ENCODE data around the gene HOXD12.

HOXD12 gene

DNA sequence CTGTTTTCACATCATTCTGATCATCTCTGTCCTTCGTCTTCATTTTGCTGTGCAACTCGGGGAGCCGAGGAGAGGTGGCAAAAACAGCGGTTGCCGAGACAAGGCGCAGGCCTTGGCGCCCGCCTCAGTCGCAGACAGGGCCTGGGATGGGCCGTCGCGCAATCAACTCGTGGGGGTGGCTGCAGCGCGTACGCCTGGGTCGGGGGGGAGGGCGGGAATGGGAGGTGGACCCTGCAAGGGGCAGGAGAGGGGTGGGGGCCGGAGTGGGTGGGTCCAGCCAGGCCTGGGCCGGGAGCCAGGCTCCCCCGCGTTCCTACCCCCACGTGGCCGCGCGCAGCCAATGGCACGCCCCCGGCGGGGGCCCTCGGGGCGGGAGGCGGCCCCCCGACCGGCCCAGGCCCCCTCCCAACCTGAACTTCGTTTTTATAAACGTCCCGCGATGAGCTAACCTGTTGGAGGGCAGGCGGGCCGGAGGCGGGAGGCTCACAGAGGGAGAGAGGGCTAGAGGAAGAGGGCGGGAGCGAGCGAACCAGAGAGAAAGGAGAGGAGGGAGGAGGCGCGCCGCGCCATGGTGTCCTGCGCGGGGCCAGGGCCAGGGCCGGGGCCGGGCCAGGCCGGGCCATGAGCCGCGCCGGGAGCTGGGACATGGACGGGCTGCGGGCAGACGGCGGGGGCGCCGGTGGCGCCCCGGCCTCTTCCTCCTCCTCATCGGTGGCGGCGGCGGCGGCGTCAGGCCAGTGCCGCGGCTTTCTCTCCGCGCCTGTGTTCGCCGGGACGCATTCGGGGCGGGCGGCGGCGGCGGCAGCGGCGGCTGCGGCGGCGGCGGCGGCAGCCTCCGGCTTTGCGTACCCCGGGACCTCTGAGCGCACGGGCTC lies 7.1 kb upstream of the HOXD12 start, which contains the start of gene HOXD13:
Gene HOXD13 (plus strand): TSS at position 452 of the 875 bp plus-strand sequence. CDS start 170 bp downstream, at position 622.
- peaks cover 4% of the 10 kb centered on the region for H3K9me3 ChIP-seq (ENCODE audit: insufficient read depth, low read depth, low read length)

DNA sequence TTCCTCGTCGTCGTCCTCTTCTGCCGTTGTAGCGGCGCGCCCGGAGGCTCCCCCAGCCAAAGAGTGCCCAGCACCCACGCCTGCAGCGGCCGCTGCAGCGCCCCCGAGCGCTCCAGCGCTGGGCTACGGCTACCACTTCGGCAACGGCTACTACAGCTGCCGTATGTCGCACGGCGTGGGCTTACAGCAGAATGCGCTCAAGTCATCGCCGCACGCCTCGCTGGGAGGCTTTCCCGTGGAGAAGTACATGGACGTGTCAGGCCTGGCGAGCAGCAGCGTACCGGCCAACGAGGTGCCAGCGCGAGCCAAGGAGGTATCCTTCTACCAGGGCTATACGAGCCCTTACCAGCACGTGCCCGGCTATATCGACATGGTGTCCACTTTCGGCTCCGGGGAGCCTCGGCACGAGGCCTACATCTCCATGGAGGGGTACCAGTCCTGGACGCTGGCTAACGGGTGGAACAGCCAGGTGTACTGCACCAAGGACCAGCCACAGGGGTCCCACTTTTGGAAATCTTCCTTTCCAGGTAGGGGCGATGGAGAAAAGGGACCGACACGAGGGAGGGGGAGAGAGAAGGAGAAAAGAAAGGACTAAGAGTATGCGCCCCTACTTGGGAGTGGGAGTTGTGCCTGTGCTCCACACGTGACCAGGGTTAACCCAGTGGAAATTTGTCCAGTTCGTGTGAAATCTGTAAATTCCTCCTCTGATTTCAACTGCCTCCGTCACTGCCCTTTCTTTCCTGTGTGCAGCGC lies 6.3 kb upstream of the HOXD12 start:
- WGBS (ENCODE audit: extremely low coverage, insufficient coverage, insufficient read length), result no CpG with 5 or more reads among the region's 53 CpGs
- Histone ChIP-seq H2BK120ac (ENCODE audit: insufficient read depth, low read length, poor library complexity) (no peak overlapping the region), H3K27ac (ENCODE audit: low read depth, low read length) (no peak overlapping the region)

More for the DNA sequence above, 7.1 kb upstream of the HOXD12 start, which contains the start of gene HOXD13:
- no peak for DNase-seq
- H4K8ac ChIP-seq (ENCODE audit: low read depth, low read length), result no peak within 1 kb of the TSS
- H2AK5ac ChIP-seq (ENCODE audit: low read length), result no peak within 1 kb of the TSS
- H3K14ac ChIP-seq (ENCODE audit: low read length), result no peak within 1 kb of the TSS
- H2AFZ ChIP-seq (ENCODE audit: insufficient read depth, low read length, poor library complexity), result peak within 1 kb of the TSS; percentile 53
- no peak within 1 kb of the TSS for H3K9ac ChIP-seq (ENCODE audit: low read length)
- H3K23ac ChIP-seq (ENCODE audit: low read length), result no peak within 1 kb of the TSS
- no peak within 1 kb of the TSS for H3K27ac ChIP-seq (ENCODE audit: low read depth, low read length)
- peaks cover 12 to 13% of the 10 kb centered on the region in 2 experiments for H3K4me1 ChIP-seq (ENCODE audit: control insufficient read depth in 1 of 2, insufficient read depth in 2 of 2, low read length in 2 of 2)
- peaks cover 2% of the 10 kb centered on the region for H3K79me2 ChIP-seq (ENCODE audit: control insufficient read depth, insufficient read depth, low read length, poor library complexity)
- H2BK5ac ChIP-seq (ENCODE audit: low read depth, low read length, poor library complexity), result no peak within 1 kb of the TSS
- WGBS (ENCODE audit: extremely low coverage, insufficient coverage, insufficient read length), result no CpG with 5 or more reads among the region's 95 CpGs
- no peak within 1 kb of the TSS for H2BK120ac ChIP-seq (ENCODE audit: insufficient read depth, low read length, poor library complexity)
- no peak within 1 kb of the TSS for H2BK12ac ChIP-seq (ENCODE audit: low read length)
- H3K36me3 ChIP-seq (ENCODE audit: control insufficient read depth in 1 of 2, insufficient read depth in 2 of 2, low read length in 2 of 2), result no peaks in the 10 kb centered on the region
- H3K18ac ChIP-seq (ENCODE audit: low read length), result no peak within 1 kb of the TSS
- peak within 1 kb of the TSS; percentile 83 for H3K4me2 ChIP-seq (ENCODE audit: low read length)
- H4K91ac ChIP-seq (ENCODE audit: low read depth, low read length), result no peak within 1 kb of the TSS
- H3K27me3 ChIP-seq (ENCODE audit: insufficient read depth, low read length), result peaks cover 81% of the 10 kb centered on the region
- no peaks in the 10 kb centered on the region for H3K79me1 ChIP-seq (ENCODE audit: low read length)
- no peak within 1 kb of the TSS for H3K4ac ChIP-seq (ENCODE audit: low read depth, low read length)
- no peak within 1 kb of the TSS for H4K12ac ChIP-seq (ENCODE audit: low read depth, low read length)
- peak within 1 kb of the TSS; percentile 67 for H3K4me3 ChIP-seq (ENCODE audit: low read depth, low read length)

DNA sequence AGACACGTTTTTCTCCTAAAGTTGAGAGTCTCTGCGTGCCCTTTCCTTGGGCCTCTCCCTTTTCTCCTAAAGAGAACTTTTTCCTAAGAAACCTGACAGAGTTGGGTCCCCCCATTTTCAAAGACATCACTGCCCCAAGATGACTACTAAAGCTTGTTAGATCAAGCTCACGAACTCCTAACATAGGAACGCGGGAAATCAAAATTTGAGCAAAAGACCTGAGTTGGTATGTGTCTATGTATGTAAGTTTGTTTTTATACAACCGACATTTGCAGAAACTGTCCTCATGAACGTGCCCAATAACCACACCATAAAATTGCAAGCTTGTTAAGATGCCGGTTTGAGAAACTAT lies 5.7 kb upstream of the HOXD12 start:
- Histone ChIP-seq H2BK12ac (ENCODE audit: low read length) (no peak overlapping the region), H2BK120ac (ENCODE audit: insufficient read depth, low read length, poor library complexity) (no peak overlapping the region), H3K4ac (ENCODE audit: low read depth, low read length) (no peak overlapping the region), H4K91ac (ENCODE audit: low read depth, low read length) (no peak overlapping the region), H3K23ac (ENCODE audit: low read length) (no peak overlapping the region), H4K8ac (ENCODE audit: low read depth, low read length) (no peak overlapping the region), H3K9me3 (ENCODE audit: insufficient read depth, low read depth, low read length) (peaks cover 6% of the 10 kb centered on the region), H2AFZ (ENCODE audit: insufficient read depth, low read length, poor library complexity) (no peak overlapping the region), H3K18ac (ENCODE audit: low read length) (no peak overlapping the region), H3K27ac (ENCODE audit: low read depth, low read length) (no peak overlapping the region), H2AK5ac (ENCODE audit: low read length) (no peak overlapping the region), H2BK5ac (ENCODE audit: low read depth, low read length, poor library complexity) (no peak overlapping the region), H3K36me3 (ENCODE audit: control insufficient read depth in 1 of 2, insufficient read depth in 2 of 2, low read length in 2 of 2) (no peaks in the 10 kb centered on the region), H3K4me3 (ENCODE audit: low read depth, low read length) (no peak overlapping the region), H3K14ac (ENCODE audit: low read length) (no peak overlapping the region), H3K27me3 (ENCODE audit: insufficient read depth, low read length) (peaks cover 78% of the 10 kb centered on the region), H3K79me1 (ENCODE audit: low read length) (no peaks in the 10 kb centered on the region), H3K4me1 (ENCODE audit: control insufficient read depth in 1 of 2, insufficient read depth in 2 of 2, low read length in 2 of 2) (peaks cover 8 to 20% of the 10 kb centered on the region in 2 experiments), H3K79me2 (ENCODE audit: control insufficient read depth, insufficient read depth, low read length, poor library complexity) (no peaks in the 10 kb centered on the region), H3K9ac (ENCODE audit: low read length) (no peak overlapping the region), H4K12ac (ENCODE audit: low read depth, low read length) (no peak overlapping the region), H3K4me2 (ENCODE audit: low read length) (no peak overlapping the region)
- WGBS (ENCODE audit: extremely low coverage, insufficient coverage, insufficient read length), result no CpG with 5 or more reads among the region's 8 CpGs
- DNase-seq, result no peak

More for the DNA sequence above, 6.3 kb upstream of the HOXD12 start:
- H3K23ac ChIP-seq (ENCODE audit: low read length), result no peak overlapping the region
- peak overlapping the region; percentile 83 for H3K4me2 ChIP-seq (ENCODE audit: low read length)
- no peak for DNase-seq
- H3K4me3 ChIP-seq (ENCODE audit: low read depth, low read length), result peak overlapping the region; percentile 67
- H2AK5ac ChIP-seq (ENCODE audit: low read length), result no peak overlapping the region
- peak overlapping the region; percentile 53 for H2AFZ ChIP-seq (ENCODE audit: insufficient read depth, low read length, poor library complexity)
- no peak overlapping the region for H4K91ac ChIP-seq (ENCODE audit: low read depth, low read length)
- H3K79me1 ChIP-seq (ENCODE audit: low read length), result no peaks in the 10 kb centered on the region
- H3K4me1 ChIP-seq (ENCODE audit: control insufficient read depth in 1 of 2, insufficient read depth in 2 of 2, low read length in 2 of 2), result peaks cover 8 to 15% of the 10 kb centered on the region in 2 experiments
- H3K36me3 ChIP-seq (ENCODE audit: control insufficient read depth in 1 of 2, insufficient read depth in 2 of 2, low read length in 2 of 2), result no peaks in the 10 kb centered on the region
- H4K8ac ChIP-seq (ENCODE audit: low read depth, low read length), result no peak overlapping the region
- H3K4ac ChIP-seq (ENCODE audit: low read depth, low read length), result no peak overlapping the region
- H3K9ac ChIP-seq (ENCODE audit: low read length), result no peak overlapping the region
- no peaks in the 10 kb centered on the region for H3K79me2 ChIP-seq (ENCODE audit: control insufficient read depth, insufficient read depth, low read length, poor library complexity)
- H3K9me3 ChIP-seq (ENCODE audit: insufficient read depth, low read depth, low read length), result peaks cover 4% of the 10 kb centered on the region
- peaks cover 78% of the 10 kb centered on the region for H3K27me3 ChIP-seq (ENCODE audit: insufficient read depth, low read length)
- H3K18ac ChIP-seq (ENCODE audit: low read length), result no peak overlapping the region
- H4K12ac ChIP-seq (ENCODE audit: low read depth, low read length), result no peak overlapping the region
- H2BK5ac ChIP-seq (ENCODE audit: low read depth, low read length, poor library complexity), result no peak overlapping the region
- no peak overlapping the region for H2BK12ac ChIP-seq (ENCODE audit: low read length)
- H3K14ac ChIP-seq (ENCODE audit: low read length), result no peak overlapping the region

DNA sequence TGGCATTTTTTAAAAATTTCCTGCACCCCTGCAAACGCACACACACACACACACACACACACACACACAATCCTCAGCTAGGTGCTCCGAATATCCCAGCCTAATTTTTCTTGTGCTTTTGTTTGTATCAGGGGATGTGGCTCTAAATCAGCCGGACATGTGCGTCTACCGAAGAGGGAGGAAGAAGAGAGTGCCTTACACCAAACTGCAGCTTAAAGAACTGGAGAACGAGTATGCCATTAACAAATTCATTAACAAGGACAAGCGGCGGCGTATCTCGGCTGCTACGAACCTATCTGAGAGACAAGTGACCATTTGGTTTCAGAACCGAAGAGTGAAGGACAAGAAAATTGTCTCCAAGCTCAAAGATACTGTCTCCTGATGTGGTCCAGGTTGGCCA lies 5.2 kb upstream of the HOXD12 start:
- WGBS (ENCODE audit: extremely low coverage, insufficient coverage, insufficient read length), result no CpG with 5 or more reads among the region's 12 CpGs

More for the DNA sequence above, 5.2 kb upstream of the HOXD12 start:
- Histone ChIP-seq H3K9me3 (ENCODE audit: insufficient read depth, low read depth, low read length) (peaks cover 6% of the 10 kb centered on the region), H3K4me2 (ENCODE audit: low read length) (no peak overlapping the region), H4K91ac (ENCODE audit: low read depth, low read length) (no peak overlapping the region), H2AK5ac (ENCODE audit: low read length) (no peak overlapping the region), H3K36me3 (ENCODE audit: control insufficient read depth in 1 of 2, insufficient read depth in 2 of 2, low read length in 2 of 2) (no peaks in the 10 kb centered on the region), H2AFZ (ENCODE audit: insufficient read depth, low read length, poor library complexity) (no peak overlapping the region), H3K23ac (ENCODE audit: low read length) (no peak overlapping the region), H3K4me1 (ENCODE audit: control insufficient read depth in 1 of 2, insufficient read depth in 2 of 2, low read length in 2 of 2) (peaks cover 8 to 20% of the 10 kb centered on the region in 2 experiments), H3K79me2 (ENCODE audit: control insufficient read depth, insufficient read depth, low read length, poor library complexity) (no peaks in the 10 kb centered on the region), H2BK5ac (ENCODE audit: low read depth, low read length, poor library complexity) (no peak overlapping the region), H3K14ac (ENCODE audit: low read length) (no peak overlapping the region), H3K79me1 (ENCODE audit: low read length) (no peaks in the 10 kb centered on the region), H3K18ac (ENCODE audit: low read length) (no peak overlapping the region), H2BK120ac (ENCODE audit: insufficient read depth, low read length, poor library complexity) (no peak overlapping the region), H2BK12ac (ENCODE audit: low read length) (no peak overlapping the region), H3K27me3 (ENCODE audit: insufficient read depth, low read length) (peaks cover 79% of the 10 kb centered on the region), H3K4me3 (ENCODE audit: low read depth, low read length) (no peak overlapping the region), H3K27ac (ENCODE audit: low read depth, low read length) (no peak overlapping the region), H4K12ac (ENCODE audit: low read depth, low read length) (no peak overlapping the region), H4K8ac (ENCODE audit: low read depth, low read length) (no peak overlapping the region), H3K4ac (ENCODE audit: low read depth, low read length) (no peak overlapping the region), H3K9ac (ENCODE audit: low read length) (no peak overlapping the region)
- DNase-seq, result no peak
